ENCODE data around the gene SYNRG.
"Not testable (repeated sequence)": the region's sequence is repeated elsewhere in the genome, so short reads cannot be mapped to it uniquely, and the experiment has no call there.

SYNRG gene

DNA sequence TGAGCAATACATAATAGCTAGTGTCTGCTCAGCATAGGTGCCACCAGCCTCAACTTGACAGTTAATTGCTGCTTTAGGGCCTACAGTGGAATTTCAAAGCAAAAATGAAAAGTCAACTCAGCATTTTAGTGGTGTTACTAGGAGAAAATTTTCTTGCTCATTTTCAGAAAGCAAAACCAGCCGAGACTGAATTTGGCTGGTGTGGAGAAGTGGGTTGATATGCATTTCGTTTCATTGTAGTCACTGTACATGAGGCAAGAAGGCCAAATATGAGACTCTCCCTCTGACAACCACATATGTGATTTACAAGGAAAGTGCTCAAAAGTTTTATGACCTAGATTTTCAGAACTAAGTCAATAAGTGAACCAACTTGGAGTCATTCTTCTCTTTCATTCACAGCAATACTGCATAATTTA is 65.6 kb downstream of the SYNRG start:
- DNase-seq (ENCODE audit: low read depth) = peak; percentile 32

DNA sequence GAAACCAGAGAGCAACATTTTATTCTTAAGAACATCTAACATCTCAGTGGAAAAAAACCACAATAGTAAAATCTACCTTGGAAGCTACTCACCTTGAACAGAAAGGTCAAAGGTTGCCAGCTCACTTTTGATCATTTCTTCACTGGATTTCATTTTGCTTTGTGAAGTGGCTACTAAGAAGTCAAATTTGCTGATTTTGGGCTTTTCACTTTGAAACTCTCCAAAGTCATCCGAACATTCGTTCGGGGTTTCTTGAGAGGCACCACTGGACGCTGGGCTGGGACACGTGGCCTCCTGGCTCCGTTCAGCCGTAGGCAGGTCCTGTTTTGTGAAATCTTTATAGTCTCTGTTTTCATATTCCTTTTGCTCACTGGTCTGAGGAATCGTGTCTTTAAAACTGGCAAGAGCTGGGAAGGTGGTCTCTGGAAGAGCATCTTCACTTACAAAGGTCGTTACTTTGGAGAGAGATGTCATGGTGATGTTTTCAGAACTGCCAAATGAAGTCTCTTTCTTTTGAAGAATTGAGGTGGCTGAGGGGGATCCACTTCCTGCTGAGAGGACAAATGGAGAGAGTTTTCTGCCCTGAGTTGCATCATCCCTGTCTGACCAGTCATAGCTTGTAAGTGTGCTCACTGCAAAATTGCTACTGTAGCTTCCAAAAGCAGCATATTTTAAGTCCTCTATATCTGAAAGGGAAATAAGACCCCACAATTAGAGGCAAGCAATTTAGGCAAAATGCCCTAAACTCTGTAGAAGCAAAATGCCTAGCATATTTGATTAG is 67.1 kb downstream of the SYNRG start:
- DNase-seq (ENCODE audit: low read depth) = peak; percentile 38

DNA sequence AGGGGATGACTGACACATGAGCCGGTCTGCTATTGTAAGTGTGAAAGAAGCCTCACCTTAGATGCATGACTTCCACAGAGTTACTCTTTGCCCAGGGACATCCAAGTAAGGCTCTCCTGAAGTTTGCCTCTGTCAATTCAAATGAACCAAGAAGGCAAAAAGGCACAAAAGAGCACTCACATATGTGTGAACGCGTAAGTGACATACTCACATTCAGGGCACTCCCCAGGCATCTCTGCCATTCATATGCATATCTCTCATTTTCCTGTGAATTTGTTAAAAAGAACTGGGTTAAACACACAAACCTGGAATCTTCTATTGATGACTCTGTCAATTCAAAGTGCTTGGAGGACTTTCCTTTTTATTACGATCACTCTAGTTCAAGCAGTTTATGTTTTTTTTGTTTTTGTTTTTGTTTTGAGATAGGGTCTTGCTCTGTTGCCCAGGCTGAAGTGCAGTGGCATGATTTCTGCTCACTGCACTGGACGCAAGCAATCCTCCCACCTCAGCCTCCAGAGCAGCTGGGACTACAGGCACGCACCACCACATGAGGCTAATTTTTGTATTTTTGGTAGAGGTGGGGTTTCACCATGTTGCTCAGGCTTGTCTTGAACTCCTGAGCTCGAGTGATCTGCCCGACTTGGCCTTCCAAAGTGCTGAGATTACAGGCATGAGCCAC is 70.1 kb downstream of the SYNRG start:
- no peak for DNase-seq (ENCODE audit: low read depth)

DNA sequence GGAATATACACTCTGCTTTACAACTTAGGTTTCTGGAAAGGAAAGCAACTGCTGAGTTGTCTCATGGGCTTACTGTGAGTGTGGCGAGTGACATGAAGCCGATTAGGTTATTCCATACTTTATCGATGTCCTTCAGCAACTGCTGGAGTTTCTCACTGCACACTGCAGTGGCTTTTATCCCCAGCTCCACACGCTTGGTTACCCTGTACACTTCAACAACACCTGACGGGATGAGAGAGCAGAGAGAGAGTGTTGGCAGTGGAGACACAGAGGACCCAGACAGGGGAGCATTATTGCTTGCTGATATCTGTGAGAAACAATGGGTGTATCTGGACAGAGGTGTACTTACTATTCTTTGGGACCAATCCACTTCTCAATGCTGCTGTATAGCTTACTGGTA is 73.3 kb downstream of the SYNRG start:
- DNase-seq (ENCODE audit: low read depth) = no peak

DNA sequence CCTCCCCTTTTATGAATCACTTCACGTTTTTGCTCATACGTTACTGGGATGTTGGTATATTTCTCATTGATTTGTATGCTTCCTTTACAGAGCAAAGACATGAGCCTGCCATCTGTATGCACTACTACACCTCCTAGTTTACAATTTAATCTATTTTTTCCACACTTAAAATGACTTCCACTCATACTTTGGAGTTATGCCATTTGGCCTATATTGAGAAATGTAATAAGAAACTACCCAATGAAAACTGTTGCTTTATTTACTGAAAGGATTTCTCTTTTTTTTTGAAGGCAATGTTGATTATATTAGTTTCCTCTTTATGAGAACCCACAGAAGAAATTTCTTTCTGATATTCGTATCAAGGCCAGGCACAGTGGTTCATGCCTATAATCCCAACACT is 76.5 kb downstream of the SYNRG start:
- DNase-seq (ENCODE audit: low read depth) = no peak

DNA sequence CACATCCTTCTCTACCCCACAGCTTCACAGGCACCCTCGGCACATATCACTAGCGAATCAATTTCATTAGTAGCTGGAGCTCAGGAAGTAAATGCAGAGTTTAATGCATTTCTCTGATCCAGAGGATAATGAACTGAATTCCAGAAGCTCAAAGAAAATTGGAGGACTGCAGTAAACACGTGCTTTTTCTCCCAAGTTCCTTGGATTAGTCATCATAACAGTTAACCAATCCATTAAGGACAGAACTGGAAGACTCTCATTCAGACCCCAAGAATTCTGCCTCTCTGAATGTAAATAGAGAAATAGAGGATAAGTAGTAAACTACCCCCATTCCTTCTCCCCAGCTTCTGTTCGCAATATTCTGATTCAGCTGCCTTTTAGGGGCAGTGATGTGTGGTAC is 78.8 kb downstream of the SYNRG start:
- no peak for DNase-seq (ENCODE audit: low read depth)

DNA sequence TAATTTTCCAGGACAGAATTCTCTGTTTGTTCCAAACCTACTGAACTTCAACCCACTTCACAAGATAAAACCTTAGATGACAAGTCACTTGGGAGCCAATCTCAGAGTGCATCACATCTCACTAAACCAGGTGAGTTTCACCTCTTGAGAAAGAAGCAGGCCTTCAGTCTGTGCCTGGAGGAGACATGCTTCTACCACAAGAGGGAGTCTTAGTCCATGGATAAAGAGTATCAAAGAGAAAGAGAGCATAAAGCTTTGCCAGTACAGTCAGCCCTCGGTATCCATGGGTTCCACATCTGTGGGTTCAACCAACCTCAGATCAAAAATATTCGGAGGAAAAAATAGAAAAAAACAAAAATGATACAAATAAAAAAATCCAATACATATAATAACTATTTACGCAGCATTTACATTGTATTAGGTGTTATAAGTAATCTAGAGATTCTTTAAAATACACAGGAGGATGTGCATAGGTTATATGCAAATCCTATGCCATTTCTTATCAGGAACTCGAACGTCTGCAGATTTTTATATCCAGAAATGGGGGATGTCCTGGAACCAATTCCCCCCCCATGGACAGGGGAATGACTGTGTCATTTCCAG is 81.9 kb downstream of the SYNRG start:
- DNase-seq (ENCODE audit: low read depth) = peak; percentile 24

DNA sequence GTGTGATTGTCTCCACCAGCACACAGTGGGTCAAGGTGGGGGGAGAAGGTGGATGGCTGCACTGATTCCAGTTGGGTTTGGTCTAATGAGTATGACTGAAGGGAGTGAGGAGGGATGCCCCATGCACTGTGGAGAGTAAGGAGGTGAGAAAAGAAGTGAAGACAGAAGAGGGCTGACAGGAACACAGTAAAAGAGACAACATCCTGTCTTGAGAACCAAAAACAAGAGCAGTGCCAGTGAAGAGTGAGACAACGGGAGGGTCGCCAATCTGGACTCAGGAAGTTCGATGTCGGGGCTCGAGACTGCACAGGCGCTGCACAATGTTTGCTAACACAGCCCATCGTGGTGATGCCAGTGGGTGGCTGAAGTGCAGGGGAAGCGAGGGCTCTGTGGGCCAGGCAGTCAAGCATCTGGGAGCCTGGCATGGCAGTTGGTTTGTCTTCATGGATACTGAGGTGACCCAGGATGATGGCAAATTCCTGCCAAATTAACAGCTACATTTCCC is 85.5 kb downstream of the SYNRG start:
- DNase-seq (ENCODE audit: low read depth) = no peak

DNA sequence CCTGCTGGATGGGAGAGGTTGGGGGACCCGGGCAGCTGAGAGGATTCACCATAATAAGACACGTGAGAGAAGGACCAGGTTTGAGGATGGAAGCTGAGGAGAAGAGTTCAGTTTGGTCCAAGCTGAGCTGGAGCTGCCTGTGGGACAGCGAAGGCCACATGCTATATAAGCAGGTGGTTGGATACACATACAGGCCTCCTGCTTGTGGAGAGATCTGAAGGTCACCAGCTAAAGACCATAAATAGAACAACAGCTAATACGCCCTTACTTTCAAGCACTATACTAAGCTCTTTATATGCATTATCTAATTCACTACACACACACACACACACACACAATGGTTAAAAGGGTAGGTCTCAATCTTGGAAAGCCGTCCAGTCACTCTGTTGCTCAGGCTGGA is 87.4 kb downstream of the SYNRG start:
- no peak for DNase-seq (ENCODE audit: low read depth)

DNA sequence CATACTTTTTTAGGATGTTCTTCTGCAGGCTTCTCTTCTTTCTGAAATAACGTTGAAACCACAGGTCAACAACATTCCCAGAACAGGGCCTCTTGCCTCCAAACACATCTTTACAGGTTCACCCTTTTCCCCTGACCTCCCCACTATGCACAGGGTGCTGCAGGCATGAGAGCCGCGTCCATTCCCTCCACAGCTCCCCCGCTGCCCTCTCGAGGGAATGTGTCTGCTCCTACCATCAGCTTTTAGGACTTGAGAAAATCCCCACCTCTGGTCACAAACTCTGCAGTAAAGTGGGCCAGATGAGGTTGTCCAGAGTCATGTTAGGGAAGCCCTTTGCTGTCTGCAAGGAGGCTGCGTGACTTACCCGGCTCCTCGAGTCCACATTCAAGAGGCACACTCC is 89.0 kb downstream of the SYNRG start:
- no peak for DNase-seq (ENCODE audit: low read depth)

DNA sequence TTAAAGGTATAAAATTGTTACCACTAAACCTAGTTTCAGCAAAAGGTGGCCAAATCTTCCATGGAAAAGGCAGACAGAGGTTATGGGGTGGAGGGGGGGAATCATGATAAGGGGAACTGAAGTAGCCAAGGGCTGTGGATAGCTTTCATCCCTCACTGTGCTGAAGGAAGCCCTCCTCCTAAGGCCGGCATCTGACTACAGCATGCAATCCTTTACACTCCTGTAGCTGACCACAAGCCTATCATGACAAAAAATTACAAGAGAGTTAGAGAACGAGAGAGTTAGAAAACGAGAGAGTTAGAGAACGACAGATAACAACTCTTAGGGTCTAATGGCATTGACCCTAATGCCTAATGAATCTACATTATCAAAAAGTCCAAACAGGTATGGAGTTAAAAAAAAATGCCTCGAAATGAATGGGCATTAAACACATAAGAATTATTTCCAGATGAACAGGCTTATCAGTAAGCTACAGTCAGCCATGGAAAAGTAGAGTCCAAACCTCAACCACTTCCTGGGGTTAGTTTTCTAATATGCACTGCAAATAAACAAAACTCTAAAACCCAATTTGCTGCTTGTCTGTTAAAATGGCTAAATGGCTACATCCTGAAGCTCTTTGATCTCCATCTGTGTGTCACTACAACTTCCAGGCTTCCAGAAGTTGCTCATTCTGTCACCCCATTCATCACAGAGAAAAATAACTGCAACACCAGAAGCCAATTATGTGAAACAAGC is 89.8 kb downstream of the SYNRG start:
- no peak for DNase-seq (ENCODE audit: low read depth)

DNA sequence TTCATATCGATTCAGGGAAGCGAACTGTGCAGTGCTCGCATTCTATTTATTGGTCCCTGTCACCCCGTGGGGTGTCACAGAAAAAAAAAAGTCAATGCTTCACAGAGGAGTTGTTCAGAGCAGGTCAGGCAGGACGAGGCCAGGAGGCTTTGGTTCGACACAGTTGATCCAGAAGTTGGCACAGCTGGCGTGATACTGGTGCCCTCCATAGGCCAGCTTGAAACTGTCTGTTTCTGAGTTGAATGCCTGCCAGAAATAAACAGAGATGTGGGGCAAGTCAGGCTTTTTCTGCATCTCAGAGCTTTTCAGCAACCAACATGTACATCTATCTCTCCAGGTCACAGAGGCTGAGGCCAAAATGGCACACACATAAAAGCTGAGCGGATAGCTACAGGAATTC is 90.4 kb downstream of the SYNRG start:
- no peak for DNase-seq (ENCODE audit: low read depth)

DNA sequence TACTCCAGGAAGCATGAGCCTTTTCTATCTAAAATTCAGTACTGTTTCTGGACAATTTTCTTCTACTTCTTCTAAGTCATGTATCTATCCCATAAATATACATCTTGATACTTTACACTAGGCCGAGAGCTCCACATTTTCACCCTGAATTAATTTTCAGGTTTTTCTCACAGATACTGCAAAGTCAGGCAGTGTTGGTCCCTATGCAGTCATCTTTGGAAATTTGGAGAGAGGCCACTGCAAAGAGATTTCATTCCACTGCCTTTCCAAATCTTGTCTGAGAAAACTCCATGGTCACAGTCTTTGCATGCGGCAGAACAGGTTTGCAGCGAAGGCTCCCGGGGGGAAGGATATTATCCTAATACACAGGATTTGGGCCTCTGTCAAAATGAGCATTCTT is 91.3 kb downstream of the SYNRG start:
- no peak for DNase-seq (ENCODE audit: low read depth)

DNA sequence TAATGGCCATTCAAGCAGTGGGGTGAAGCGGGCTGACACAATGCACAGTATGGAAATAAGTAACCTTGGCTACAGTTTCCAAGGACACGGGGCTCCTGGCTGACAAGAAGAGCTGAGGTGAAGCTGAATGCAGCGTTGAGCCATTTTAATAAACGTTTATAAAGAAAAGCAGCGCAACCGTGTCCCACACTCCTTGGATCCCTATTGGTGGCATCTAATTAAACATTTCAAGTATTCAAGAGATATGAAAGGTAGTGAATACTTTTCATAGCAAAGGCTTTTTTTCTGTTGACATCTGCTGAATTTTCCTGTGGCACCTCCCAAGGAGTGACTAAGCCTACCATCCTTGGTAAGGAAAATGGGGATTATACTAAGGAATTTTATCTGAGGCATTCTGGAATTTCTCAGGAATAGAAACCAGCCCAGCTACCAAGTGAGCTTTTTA is 93.1 kb downstream of the SYNRG start:
- no peak for DNase-seq (ENCODE audit: low read depth)

DNA sequence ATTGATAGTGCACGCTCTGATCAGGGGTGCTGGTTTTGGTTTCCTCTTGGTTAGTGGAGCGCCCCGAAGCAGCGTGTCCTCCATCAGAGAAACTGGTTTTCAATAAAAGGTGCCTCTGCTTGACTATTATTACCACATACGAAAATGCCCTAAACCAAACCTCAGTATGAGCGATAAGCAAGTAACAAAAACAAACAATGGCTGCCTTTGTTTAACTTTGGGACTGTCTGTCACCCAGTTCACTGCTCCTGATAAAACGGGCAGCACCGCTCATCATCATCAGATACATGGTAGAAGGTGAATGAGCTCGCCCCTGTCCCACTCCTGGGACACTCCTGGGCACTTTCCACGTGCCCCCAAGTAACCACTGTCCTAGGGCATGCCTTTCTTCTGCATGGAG is 95.5 kb downstream of the SYNRG start:
- DNase-seq (ENCODE audit: low read depth) = no peak

DNA sequence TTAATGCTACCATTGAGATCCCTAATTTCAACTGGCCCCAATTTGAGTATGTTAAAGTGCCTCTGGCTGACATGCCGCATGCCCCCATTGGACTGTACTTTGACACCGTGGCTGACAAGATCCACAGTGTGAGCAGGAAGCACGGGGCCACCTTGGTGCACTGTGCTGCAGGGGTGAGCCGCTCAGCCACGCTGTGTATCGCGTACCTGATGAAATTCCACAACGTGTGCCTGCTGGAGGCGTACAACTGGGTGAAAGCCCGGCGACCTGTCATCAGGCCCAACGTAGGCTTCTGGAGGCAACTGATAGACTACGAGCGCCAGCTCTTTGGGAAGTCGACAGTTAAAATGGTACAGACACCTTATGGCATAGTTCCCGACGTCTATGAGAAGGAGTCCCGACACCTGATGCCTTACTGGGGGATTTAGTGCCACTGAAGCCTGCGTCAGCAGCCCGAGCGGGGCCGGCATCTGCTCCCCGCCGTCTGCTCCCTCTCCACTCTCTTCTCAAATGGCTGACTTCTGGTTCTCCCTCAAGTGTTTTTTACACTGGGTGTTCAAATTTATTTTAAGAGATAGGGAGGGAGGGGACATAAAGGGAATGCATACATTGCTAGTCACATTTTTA is 96.7 kb downstream of the SYNRG start:
- no peak for DNase-seq (ENCODE audit: low read depth)

DNA sequence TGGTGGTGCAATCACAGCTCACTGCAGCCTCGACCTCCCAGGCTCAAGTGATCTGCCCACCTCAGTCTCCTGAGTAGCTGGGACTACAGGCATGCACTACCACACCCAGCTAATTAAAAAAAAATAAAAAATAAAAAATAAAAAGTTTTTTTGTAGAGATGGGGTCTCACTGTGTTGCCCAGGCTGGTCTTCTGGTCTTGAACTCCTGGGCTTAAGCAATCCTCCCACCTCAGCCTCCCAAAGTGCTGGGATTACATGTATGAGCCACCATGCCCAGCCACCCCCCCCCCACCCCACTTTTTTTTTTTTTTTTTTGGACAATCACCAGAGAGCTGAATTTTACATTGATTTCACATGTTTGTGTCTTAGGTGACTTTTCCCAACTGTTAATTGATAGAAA is 97.6 kb downstream of the SYNRG start:
- not testable (repeated sequence) for DNase-seq (ENCODE audit: low read depth)

DNA sequence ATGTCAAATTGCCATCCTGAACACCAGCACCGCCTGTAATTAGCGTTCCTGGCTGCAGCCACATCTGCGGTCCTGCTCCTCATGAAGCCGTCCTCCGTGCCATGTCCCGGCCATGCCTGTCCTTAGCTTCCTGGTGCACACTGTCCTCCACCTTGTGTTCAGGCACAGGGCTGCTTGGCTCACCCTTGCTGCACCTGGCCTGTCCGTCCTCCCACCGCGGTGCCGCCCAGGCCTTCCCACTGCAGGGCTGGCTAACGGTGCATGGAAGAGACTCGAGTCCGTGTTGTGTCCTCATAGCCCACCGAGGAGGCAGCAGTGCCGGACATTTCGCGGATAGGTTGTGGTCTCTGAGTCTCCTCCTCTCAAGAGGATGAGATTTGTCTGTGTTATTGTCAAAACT is 99.2 kb downstream of the SYNRG start:
- no peak for DNase-seq (ENCODE audit: low read depth)

DNA sequence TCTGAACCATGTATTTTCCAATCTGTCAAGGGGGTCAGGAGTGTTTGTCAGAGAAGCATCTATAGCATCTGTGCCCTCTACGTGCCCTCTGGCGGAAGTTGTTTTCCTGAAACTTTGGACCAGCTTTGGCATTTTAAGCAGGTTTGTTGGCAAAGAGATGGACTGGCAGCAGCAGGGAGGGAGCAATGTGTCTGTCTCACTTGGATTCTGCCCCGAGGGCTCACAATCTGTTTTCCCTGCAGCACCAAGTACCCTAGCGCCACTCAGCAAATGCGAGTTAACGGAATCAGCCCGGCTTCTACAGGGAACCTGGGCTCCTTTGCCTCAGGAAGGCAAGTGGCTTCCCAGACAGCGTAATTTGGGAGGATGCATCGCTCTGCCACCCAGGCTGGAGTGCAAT is 102.1 kb downstream of the SYNRG start:
- no peak for DNase-seq (ENCODE audit: low read depth)

DNA sequence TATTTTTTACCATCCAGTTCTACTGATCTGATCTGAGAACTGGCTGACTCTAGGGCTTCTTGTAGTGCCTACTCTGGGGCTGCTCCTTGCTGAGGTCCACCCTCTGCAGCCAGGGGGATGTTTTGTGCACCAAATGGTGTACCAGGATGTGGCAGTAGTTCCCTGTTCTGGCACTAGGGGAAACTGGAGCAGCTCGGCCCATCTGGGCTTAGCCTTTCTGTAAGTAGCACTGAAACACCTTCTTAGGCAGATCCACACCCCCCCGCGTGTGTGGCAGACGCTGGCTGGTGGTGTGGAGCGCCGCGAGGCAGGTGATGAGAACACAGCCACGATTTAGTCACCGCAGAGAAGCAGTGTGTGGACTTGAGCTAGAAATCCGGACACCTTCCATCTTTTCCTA is 102.5 kb downstream of the SYNRG start:
- no peak for DNase-seq (ENCODE audit: low read depth)

DNA sequence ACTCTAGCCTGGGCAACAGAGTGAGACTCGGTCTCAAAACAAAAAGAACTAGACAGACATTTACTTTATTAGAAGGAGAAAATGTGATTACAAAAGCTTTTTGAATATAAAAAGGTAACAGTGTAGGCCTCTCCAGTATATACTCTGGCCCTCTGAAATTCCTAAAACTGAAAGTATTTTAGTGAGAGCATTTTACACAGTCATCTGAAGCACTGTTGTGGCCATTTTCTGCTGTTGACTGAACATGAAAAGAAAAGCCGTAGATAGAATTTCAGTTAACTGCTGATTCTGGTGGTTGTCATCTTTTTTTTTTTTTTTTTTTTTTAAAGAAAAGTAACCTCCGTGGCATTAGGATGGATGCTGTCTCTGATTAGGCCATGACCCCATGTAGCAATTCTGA is 103.9 kb downstream of the SYNRG start:
- no peak for DNase-seq (ENCODE audit: low read depth)

DNA sequence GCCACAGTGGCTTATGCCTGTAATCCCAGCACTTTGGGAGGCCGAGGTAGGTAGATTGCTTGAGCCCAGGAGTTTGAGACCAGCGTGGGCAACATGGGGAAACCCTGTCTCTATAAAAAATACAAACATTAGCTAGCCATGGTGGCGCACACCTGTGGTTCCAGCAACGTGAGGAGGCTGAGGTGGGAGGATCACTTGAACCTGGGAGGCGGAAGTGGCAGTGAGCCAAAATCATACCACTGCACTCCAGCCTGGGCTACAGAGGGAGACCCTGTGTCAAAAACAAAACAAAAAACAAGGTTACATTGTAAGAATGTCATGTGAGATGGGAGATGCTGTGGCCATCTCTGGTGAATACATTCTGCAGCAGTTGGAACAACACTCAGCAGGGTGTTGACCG is 106.1 kb downstream of the SYNRG start:
- no peak for DNase-seq (ENCODE audit: low read depth)
